ENCODE results near the gene HDAC11. TPM values are rescaled to one million over a fixed set of nuclear protein-coding genes. Genes with fewer than 3 reads are reported as not detected.
"Not testable (repeated sequence)": the region's sequence is repeated elsewhere in the genome, so short reads cannot be mapped to it uniquely, and the experiment has no call there.

Gene HDAC11
- total and polyA plus RNA-seq, 3 donors from 2014 or later, result 33.1 to 97.7 (median 81.9) TPM

DNA sequence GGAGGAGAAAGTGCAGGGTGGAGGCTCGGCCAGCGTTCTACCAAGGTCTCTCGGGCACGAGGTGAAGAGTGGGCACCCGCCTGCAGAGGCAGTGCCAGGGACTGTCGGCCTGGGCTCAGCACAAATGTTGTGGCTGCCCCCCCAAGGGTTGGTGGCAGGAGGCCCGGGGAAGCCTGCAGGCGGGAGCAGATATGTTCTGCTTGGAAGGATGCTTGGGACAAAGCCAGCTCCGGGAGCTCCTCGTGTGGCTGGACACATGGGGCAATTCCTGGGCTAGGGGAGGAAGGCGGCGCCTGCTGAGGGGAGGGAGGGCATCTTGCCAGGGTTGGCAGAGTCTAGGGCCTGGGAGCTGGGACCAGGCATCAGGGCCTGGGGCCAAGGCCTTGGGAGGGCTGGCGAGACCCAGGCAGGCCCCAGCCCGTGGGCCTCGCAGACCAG lies 38.4 kb downstream of the HDAC11 start:
- intact Hi-C loops (cut with DNase I; ENCODE audit: low total_unique reads), result no loop called here
- Histone ChIP-seq H3K36me3 (ENCODE audit: low read depth, missing control alignments) (no peaks in the 10 kb centered on the region), H3K9me3 (no peaks in the 10 kb centered on the region), H3K27ac (peak overlapping the region in 1 of 2 donors; percentile 57), H3K4me3 (no peak overlapping the region), H3K27me3 (no peaks in the 10 kb centered on the region), H3K4me1 (peaks cover 46% of the 10 kb centered on the region)
- DNase-seq, result peak; percentile 83
- WGBS, 2 donors, result 31 to 49% methylated on average over 7 to 12 of the region's 15 CpGs
- TF ChIP-seq POLR2A (IDR thresholded peaks at IDR 0.05), result no peak

DNA sequence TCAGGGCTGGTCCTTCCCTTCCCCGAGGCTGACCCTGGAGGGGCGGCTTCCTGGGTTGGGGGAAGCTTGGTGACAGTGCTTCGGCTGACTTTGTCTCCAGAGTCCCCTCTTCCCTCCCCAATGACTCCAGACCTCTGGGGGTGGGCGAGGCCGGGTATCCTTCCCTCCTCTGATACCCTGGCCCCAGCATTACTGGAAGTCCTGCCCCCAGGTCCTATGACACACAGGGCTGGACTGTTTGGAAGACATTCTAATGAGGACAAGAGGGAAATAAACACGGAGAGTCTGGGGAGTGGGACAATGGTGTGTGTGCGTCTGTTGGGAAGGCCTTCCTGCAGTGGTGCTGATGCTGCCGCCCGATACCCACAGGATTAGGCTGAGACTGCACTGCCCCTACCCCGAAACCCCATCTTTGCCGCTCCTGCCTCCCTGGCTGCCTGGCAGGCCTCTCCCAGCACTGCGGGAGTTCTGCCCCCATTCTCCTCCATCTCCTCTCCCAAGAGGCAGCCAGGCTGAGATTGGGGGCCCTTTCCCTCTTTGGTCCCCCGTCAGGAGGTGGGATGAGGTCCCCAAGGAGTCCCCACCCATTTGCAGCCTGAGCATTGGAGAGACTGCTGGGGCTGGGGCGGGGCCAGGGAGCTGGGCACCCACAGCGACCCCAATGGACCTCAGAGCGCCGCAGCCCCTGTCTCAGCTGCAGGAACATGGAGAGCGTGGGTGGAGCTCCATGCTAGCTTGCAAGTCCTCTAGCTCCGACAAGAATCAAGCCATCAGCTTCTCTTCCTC lies 39.1 kb downstream of the HDAC11 start:
- Histone ChIP-seq H3K4me3 (no peak overlapping the region), H3K4me1 (peaks cover 41% of the 10 kb centered on the region), H3K9me3 (no peaks in the 10 kb centered on the region), H3K36me3 (ENCODE audit: low read depth, missing control alignments) (no peaks in the 10 kb centered on the region), H3K27ac (peak overlapping the region in 1 of 2 donors; percentile 57), H3K27me3 (no peaks in the 10 kb centered on the region)
- no peak for DNase-seq
- intact Hi-C loops (cut with DNase I; ENCODE audit: low total_unique reads), result no loop called here
- no peak for TF ChIP-seq POLR2A (IDR thresholded peaks at IDR 0.05)
- TF ChIP-seq, protein P1, sequence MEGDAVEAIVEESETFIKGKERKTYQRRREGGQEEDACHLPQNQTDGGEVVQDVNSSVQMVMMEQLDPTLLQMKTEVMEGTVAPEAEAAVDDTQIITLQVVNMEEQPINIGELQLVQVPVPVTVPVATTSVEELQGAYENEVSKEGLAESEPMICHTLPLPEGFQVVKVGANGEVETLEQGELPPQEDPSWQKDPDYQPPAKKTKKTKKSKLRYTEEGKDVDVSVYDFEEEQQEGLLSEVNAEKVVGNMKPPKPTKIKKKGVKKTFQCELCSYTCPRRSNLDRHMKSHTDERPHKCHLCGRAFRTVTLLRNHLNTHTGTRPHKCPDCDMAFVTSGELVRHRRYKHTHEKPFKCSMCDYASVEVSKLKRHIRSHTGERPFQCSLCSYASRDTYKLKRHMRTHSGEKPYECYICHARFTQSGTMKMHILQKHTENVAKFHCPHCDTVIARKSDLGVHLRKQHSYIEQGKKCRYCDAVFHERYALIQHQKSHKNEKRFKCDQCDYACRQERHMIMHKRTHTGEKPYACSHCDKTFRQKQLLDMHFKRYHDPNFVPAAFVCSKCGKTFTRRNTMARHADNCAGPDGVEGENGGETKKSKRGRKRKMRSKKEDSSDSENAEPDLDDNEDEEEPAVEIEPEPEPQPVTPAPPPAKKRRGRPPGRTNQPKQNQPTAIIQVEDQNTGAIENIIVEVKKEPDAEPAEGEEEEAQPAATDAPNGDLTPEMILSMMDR (IDR thresholded peaks at IDR 0.05), result no peak
- WGBS, 2 donors, result 79 to 85% methylated on average over 16 of the region's 19 CpGs

DNA sequence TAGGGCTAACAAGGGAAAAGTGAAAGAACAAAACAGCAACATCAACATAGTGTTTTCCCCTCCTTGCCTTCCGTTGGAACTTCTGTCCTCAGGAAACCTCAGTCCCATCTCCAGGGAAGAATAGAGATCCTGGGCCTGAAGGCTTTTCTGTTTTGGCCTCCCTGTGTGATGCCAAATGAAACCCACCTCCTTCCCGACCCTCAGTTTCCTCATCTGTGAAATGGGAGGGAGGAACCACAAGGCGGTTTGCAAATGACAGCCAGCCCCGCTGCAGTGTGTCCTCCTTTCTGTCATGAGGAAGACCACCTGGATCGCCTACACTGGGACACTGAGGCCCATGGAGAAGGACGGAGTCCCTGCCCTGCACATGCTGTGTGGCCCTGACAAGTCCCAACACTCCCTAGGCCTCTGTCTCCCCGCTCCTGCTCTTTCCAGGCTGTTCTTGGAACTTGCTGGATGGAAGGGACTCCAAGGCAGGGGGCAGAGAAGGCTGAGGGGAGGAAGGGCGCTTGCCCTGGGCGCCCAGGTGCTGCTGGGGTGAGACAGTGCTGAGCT lies 40.3 kb downstream of the HDAC11 start:
- intact Hi-C loops (cut with DNase I; ENCODE audit: low total_unique reads), result no loop called here
- 85 to 92% methylated on average over 8 to 9 of the region's 9 CpGs for WGBS, 2 donors
- no peak overlapping the region for H3K4me3 ChIP-seq
- peaks cover 35% of the 10 kb centered on the region for H3K4me1 ChIP-seq
- no peaks in the 10 kb centered on the region for H3K36me3 ChIP-seq (ENCODE audit: low read depth, missing control alignments)
- DNase-seq, result no peak
- no peaks in the 10 kb centered on the region for H3K27me3 ChIP-seq
- H3K27ac ChIP-seq, result no peak overlapping the region
- TF ChIP-seq, protein P1 (IDR thresholded peaks at IDR 0.05), result no peak
- no peak for TF ChIP-seq POLR2A (IDR thresholded peaks at IDR 0.05)
- H3K9me3 ChIP-seq, result no peaks in the 10 kb centered on the region

DNA sequence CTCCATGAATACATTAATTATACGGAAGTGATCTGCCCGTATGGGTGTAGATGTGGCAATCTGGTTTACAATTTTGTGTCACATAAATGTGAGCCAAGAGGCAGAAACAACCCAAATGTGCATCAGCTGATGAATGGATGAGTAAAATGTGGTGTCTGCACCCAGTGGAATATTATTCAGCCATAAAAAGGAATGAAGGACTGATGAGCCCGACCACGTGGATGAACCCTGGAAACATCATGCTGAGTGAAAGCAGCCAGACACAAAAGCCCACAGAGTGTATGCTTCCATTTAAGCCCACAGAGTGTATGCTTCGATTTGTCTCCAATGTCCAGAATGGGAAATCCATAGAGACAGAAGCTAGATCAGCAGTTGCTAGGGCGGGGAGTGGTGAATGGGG lies 41.2 kb downstream of the HDAC11 start:
- Histone ChIP-seq H3K27ac (no peak overlapping the region), H3K4me3 (no peak overlapping the region), H3K4me1 (peaks cover 32% of the 10 kb centered on the region), H3K27me3 (no peaks in the 10 kb centered on the region), H3K9me3 (no peaks in the 10 kb centered on the region), H3K36me3 (ENCODE audit: low read depth, missing control alignments) (no peaks in the 10 kb centered on the region)
- 56 to 65% methylated on average over 6 of the region's 6 CpGs for WGBS, 2 donors
- DNase-seq, result no peak
- no peak for TF ChIP-seq POLR2A (IDR thresholded peaks at IDR 0.05)
- TF ChIP-seq, protein P1 (IDR thresholded peaks at IDR 0.05), result no peak
- intact Hi-C loops (cut with DNase I; ENCODE audit: low total_unique reads), result no loop called here

DNA sequence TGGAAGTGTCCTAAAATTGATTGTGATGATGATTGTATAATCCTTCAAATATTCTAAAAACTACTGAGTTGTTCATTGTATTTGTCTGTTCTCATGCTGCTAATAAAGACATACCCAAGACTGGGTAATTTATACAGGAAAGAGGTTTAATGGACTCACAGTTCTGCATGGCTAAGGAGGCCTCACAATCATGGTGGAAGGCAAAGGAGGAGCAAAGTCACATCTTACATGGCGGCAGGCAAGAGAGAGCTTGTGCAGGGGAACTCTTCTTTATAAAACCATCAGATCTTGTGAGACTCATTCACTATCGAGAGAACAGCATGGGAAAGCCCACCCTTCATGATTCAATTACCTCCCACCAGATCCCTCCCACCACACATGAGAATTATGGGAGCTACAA lies 41.6 kb downstream of the HDAC11 start:
- H3K9me3 ChIP-seq; H3K27ac ChIP-seq; H3K27me3 ChIP-seq; intact Hi-C loops (cut with DNase I; ENCODE audit: low total_unique reads); DNase-seq; H3K4me3 ChIP-seq; H3K36me3 ChIP-seq (ENCODE audit: low read depth, missing control alignments): not testable (repeated sequence)
- 92 to 95% methylated on average over 2 of the region's 2 CpGs for WGBS, 2 donors
- H3K4me1 ChIP-seq, result peaks cover 30% of the 10 kb centered on the region
